ENCODE measurements around the gene DGCR2.

DGCR2 gene

GRCh38 chr22:19132693-19133400 lies 10.6 kb upstream of the DGCR2 start:
- Histone ChIP-seq H3K9me3 (ENCODE audit: insufficient read depth, low read depth, low read length) (no peaks in the 10 kb centered on the region), H3K36me3 (ENCODE audit: insufficient read depth, low read length) (peaks cover 52% of the 10 kb centered on the region), H3K27ac (ENCODE audit: low read depth, low read length) (no peak overlapping the region), H3K4me1 (ENCODE audit: insufficient read depth, low read length) (no peaks in the 10 kb centered on the region), H3K4me3 (ENCODE audit: low read length) (no peak overlapping the region), H3K27me3 (ENCODE audit: insufficient read depth, low read length) (no peaks in the 10 kb centered on the region), H3K9ac (ENCODE audit: low read depth, low read length) (no peak overlapping the region)
- 95% methylated on average over 9 of the region's 9 CpGs for WGBS

GRCh38 chr22:19132153-19132552 lies 9.9 kb upstream of the DGCR2 start:
- Histone ChIP-seq H3K27ac (ENCODE audit: low read depth, low read length) (no peak overlapping the region), H3K9ac (ENCODE audit: low read depth, low read length) (no peak overlapping the region), H3K4me1 (ENCODE audit: insufficient read depth, low read length) (no peaks in the 10 kb centered on the region), H3K36me3 (ENCODE audit: insufficient read depth, low read length) (peaks cover 45% of the 10 kb centered on the region), H3K27me3 (ENCODE audit: insufficient read depth, low read length) (no peaks in the 10 kb centered on the region), H3K9me3 (ENCODE audit: insufficient read depth, low read depth, low read length) (no peaks in the 10 kb centered on the region), H3K4me3 (ENCODE audit: low read length) (no peak overlapping the region)
- WGBS: 93% methylated on average over 20 of the region's 20 CpGs

GRCh38 chr22:19131685-19132015 lies 9.4 kb upstream of the DGCR2 start:
- Histone ChIP-seq H3K4me3 (ENCODE audit: low read length) (no peak overlapping the region), H3K4me1 (ENCODE audit: insufficient read depth, low read length) (no peaks in the 10 kb centered on the region), H3K27ac (ENCODE audit: low read depth, low read length) (no peak overlapping the region), H3K27me3 (ENCODE audit: insufficient read depth, low read length) (no peaks in the 10 kb centered on the region), H3K9me3 (ENCODE audit: insufficient read depth, low read depth, low read length) (no peaks in the 10 kb centered on the region), H3K36me3 (ENCODE audit: insufficient read depth, low read length) (peaks cover 42% of the 10 kb centered on the region), H3K9ac (ENCODE audit: low read depth, low read length) (no peak overlapping the region)
- WGBS: 95% methylated on average over 19 of the region's 19 CpGs

- H3K4me1 ChIP-seq (ENCODE audit: insufficient read depth, low read length): no peaks in the 10 kb centered on the region
- 91% methylated on average over 27 of the region's 27 CpGs for WGBS
- H3K27me3 ChIP-seq (ENCODE audit: insufficient read depth, low read length): no peaks in the 10 kb centered on the region
- H3K9me3 ChIP-seq (ENCODE audit: insufficient read depth, low read depth, low read length): no peaks in the 10 kb centered on the region
- no peak within 1 kb of the TSS for H3K27ac ChIP-seq (ENCODE audit: low read depth, low read length)
- H3K4me3 ChIP-seq (ENCODE audit: low read length): no peak within 1 kb of the TSS
- H3K9ac ChIP-seq (ENCODE audit: low read depth, low read length): no peak within 1 kb of the TSS
- peaks cover 37% of the 10 kb centered on the region for H3K36me3 ChIP-seq (ENCODE audit: insufficient read depth, low read length)
Observed at GRCh38 chr22:19130959-19131684, 8.9 kb upstream of the DGCR2 start, which contains the start of gene TSSK2. TSSK2 (plus strand) TSS chr22:19131308; CDS start chr22:19131400, 92 bp downstream.

GRCh38 chr22:19129871-19130270 lies 7.7 kb upstream of the DGCR2 start:
- Histone ChIP-seq H3K27me3 (ENCODE audit: insufficient read depth, low read length) (no peaks in the 10 kb centered on the region), H3K9me3 (ENCODE audit: insufficient read depth, low read depth, low read length) (no peaks in the 10 kb centered on the region), H3K4me1 (ENCODE audit: insufficient read depth, low read length) (no peaks in the 10 kb centered on the region), H3K9ac (ENCODE audit: low read depth, low read length) (no peak overlapping the region), H3K27ac (ENCODE audit: low read depth, low read length) (no peak overlapping the region), H3K4me3 (ENCODE audit: low read length) (no peak overlapping the region), H3K36me3 (ENCODE audit: insufficient read depth, low read length) (peaks cover 28% of the 10 kb centered on the region)
- 89% methylated on average over 8 of the region's 8 CpGs for WGBS

GRCh38 chr22:19128946-19129727 lies 6.9 kb upstream of the DGCR2 start:
- 87% methylated on average over 7 of the region's 7 CpGs for WGBS
- no peaks in the 10 kb centered on the region for H3K4me1 ChIP-seq (ENCODE audit: insufficient read depth, low read length)
- H3K9me3 ChIP-seq (ENCODE audit: insufficient read depth, low read depth, low read length): no peaks in the 10 kb centered on the region
- H3K27me3 ChIP-seq (ENCODE audit: insufficient read depth, low read length): no peaks in the 10 kb centered on the region
- no peak overlapping the region for H3K4me3 ChIP-seq (ENCODE audit: low read length)
- no peak overlapping the region for H3K27ac ChIP-seq (ENCODE audit: low read depth, low read length)
- H3K9ac ChIP-seq (ENCODE audit: low read depth, low read length): no peak overlapping the region
- H3K36me3 ChIP-seq (ENCODE audit: insufficient read depth, low read length): peaks cover 21% of the 10 kb centered on the region

- H3K27me3 ChIP-seq (ENCODE audit: insufficient read depth, low read length): no peaks in the 10 kb centered on the region
- H3K36me3 ChIP-seq (ENCODE audit: insufficient read depth, low read length): peaks cover 12% of the 10 kb centered on the region; the same call in 1 of the 2 replicates
- H3K9ac ChIP-seq (ENCODE audit: low read depth, low read length): no peak overlapping the region
- H3K4me1 ChIP-seq (ENCODE audit: insufficient read depth, low read length): 0 out of 2 replicates have a peak, but pooled peaks cover 3% of the 10 kb centered on the region
- 88% methylated on average over 7 of the region's 7 CpGs for WGBS
- no peak overlapping the region for H3K27ac ChIP-seq (ENCODE audit: low read depth, low read length)
- no peaks in the 10 kb centered on the region for H3K9me3 ChIP-seq (ENCODE audit: insufficient read depth, low read depth, low read length)
- no peak overlapping the region for H3K4me3 ChIP-seq (ENCODE audit: low read length)
Observed at GRCh38 chr22:19128009-19128401, 5.8 kb upstream of the DGCR2 start.

GRCh38 chr22:19127329-19128008 lies 5.3 kb upstream of the DGCR2 start:
- Histone ChIP-seq H3K9ac (ENCODE audit: low read depth, low read length) (no peak overlapping the region), H3K9me3 (ENCODE audit: insufficient read depth, low read depth, low read length) (no peaks in the 10 kb centered on the region), H3K4me3 (ENCODE audit: low read length) (no peak overlapping the region), H3K36me3 (ENCODE audit: insufficient read depth, low read length) (peaks cover 7% of the 10 kb centered on the region; the same call in 1 of the 2 replicates), H3K27ac (ENCODE audit: low read depth, low read length) (no peak overlapping the region), H3K4me1 (ENCODE audit: insufficient read depth, low read length) (0 out of 2 replicates have a peak, but pooled peaks cover 3% of the 10 kb centered on the region), H3K27me3 (ENCODE audit: insufficient read depth, low read length) (no peaks in the 10 kb centered on the region)
- 92% methylated on average over 16 of the region's 16 CpGs for WGBS

- Histone ChIP-seq H3K4me3 (ENCODE audit: low read length) (no peak overlapping the region), H3K4me1 (ENCODE audit: insufficient read depth, low read length) (0 out of 2 replicates have a peak, but pooled peaks cover 3% of the 10 kb centered on the region), H3K27me3 (ENCODE audit: insufficient read depth, low read length) (no peaks in the 10 kb centered on the region), H3K36me3 (ENCODE audit: insufficient read depth, low read length) (peaks cover 4% of the 10 kb centered on the region; the same call in 1 of the 2 replicates), H3K9ac (ENCODE audit: low read depth, low read length) (no peak overlapping the region), H3K9me3 (ENCODE audit: insufficient read depth, low read depth, low read length) (no peaks in the 10 kb centered on the region), H3K27ac (ENCODE audit: low read depth, low read length) (no peak overlapping the region)
- WGBS: 90% methylated on average over 19 of the region's 19 CpGs
Observed at GRCh38 chr22:19126309-19127273, 4.4 kb upstream of the DGCR2 start.
